SK-N-MC (cell line): ENCODE results near the gene NFKB1.

Experiments
- EZH2 ChIP-seq: fragments of 200-600 bp; sonication (generic); IDR thresholded peaks from one replicate; pipeline ENCODE4 v1.6.1; 2017; ENCODE audit warnings: antibody characterized with exemption
- FOXP2 ChIP-seq: optimal IDR thresholded peaks from 2 replicates; pipeline ENCODE3; 2011; ENCODE audit warnings: mild to moderate bottlenecking, moderate library complexity; ENCODE audit not compliant: insufficient read depth; ENCODE audit errors: extremely low read length, control extremely low read depth
- POLR2AphosphoS5 ChIP-seq: IDR thresholded peaks from 2 replicates; pipeline ENCODE4 v1.6.1; 2012; ENCODE audit warnings: mild to moderate bottlenecking, low read depth, low read length, borderline replicate concordance

- TF ChIP-seq EZH2, result no peak
- no peak for TF ChIP-seq POLR2AphosphoS5
- no peak for TF ChIP-seq FOXP2
Measured at GRCh38 chr4:102560571-102561341, 59.6 kb downstream of the NFKB1 start.
